GM21576 (cell line): ENCODE data around the gene ZNF469.

ENCODE experiments used
- ATAC-seq: cut with Tn5 transposase; IDR thresholded peaks from one replicate; pipeline ENCODE4 v1.9.1; 2021; ENCODE audit warnings: mild to moderate bottlenecking, moderate library complexity; ENCODE audit not compliant: unreplicated experiment

Gene ZNF469

GRCh38 chr16:88347656-88348376, 34.9 kb upstream of the ZNF469 start:
- no peak for ATAC-seq

GRCh38 chr16:88348377-88349152, 34.2 kb upstream of the ZNF469 start:
- no peak for ATAC-seq

GRCh38 chr16:88349153-88349902, 33.4 kb upstream of the ZNF469 start:
- no peak for ATAC-seq

- ATAC-seq, result no peak
Observed at GRCh38 chr16:88349903-88350900, 32.6 kb upstream of the ZNF469 start.

GRCh38 chr16:88350922-88351321, 31.8 kb upstream of the ZNF469 start:
- ATAC-seq, result no peak

- no peak for ATAC-seq
Observed at GRCh38 chr16:88351491-88352101, 31.2 kb upstream of the ZNF469 start.

GRCh38 chr16:88352261-88353200, 30.2 kb upstream of the ZNF469 start:
- ATAC-seq, result no peak

GRCh38 chr16:88353232-88353631, 29.5 kb upstream of the ZNF469 start:
- no peak for ATAC-seq

GRCh38 chr16:88353691-88354090, 29.1 kb upstream of the ZNF469 start:
- no peak for ATAC-seq

- no peak for ATAC-seq
Observed at GRCh38 chr16:88354229-88355092, 28.3 kb upstream of the ZNF469 start.

- ATAC-seq, result no peak
Observed at GRCh38 chr16:88355093-88355388, 27.7 kb upstream of the ZNF469 start.

- no peak for ATAC-seq
Observed at GRCh38 chr16:88355389-88356123, 27.2 kb upstream of the ZNF469 start.

GRCh38 chr16:88356124-88356726, 26.5 kb upstream of the ZNF469 start:
- no peak for ATAC-seq

GRCh38 chr16:88356727-88357199, 26.0 kb upstream of the ZNF469 start:
- no peak for ATAC-seq

GRCh38 chr16:88357317-88358022, 25.3 kb upstream of the ZNF469 start:
- ATAC-seq, result no peak

- ATAC-seq, result no peak
Observed at GRCh38 chr16:88358023-88358420, 24.7 kb upstream of the ZNF469 start.
